Pulmonary artery endothelial cell (primary cell): ENCODE results near the gene CALY. TPM values are rescaled to one million over a fixed set of nuclear protein-coding genes. Genes with fewer than 3 reads are reported as not detected.
A peak's percentile ranks its signal among the peaks of the same experiment; 100 is the strongest.

ENCODE experiments used
- DNase-seq: peaks from one replicate; pipeline ENCODE4 v3.0.0-alpha.2; 2011; ENCODE audit warnings: low read depth, low spot score
- total RNA-seq: library from RNA; depleted of rRNA; stranded (reverse); fragments of >200 nt; gene quantifications from 2 replicates; pipeline ENCODE4 v1.2.3, GENCODE V29; 2014

The CALY gene
- total RNA-seq, 1 donor from 2014 or later: not detected

- peak; percentile 30 for DNase-seq
Measured at GRCh38 chr10:133292919-133293809, 43.5 kb downstream of the CALY start.

- no peak for DNase-seq
Measured at GRCh38 chr10:133289761-133290160, 46.9 kb downstream of the CALY start.

- no peak for DNase-seq
Measured at GRCh38 chr10:133287832-133288500, 48.7 kb downstream of the CALY start.

- no peak for DNase-seq
Measured at GRCh38 chr10:133286366-133286765, 50.3 kb downstream of the CALY start.

- DNase-seq: no peak
Measured at GRCh38 chr10:133285217-133285616, 51.5 kb downstream of the CALY start.

- DNase-seq: no peak
Measured at GRCh38 chr10:133283931-133284330, 52.8 kb downstream of the CALY start.

GRCh38 chr10:133282846-133283390 lies 53.8 kb downstream of the CALY start:
- DNase-seq: no peak

- DNase-seq: no peak
Measured at GRCh38 chr10:133281628-133282372, 54.9 kb downstream of the CALY start.

- DNase-seq: no peak
Measured at GRCh38 chr10:133281084-133281483, 55.6 kb downstream of the CALY start.

- DNase-seq: no peak
Measured at GRCh38 chr10:133280391-133281059, 56.2 kb downstream of the CALY start.

GRCh38 chr10:133279326-133280226 lies 57.1 kb downstream of the CALY start:
- DNase-seq: no peak

GRCh38 chr10:133278577-133279265 lies 58.0 kb downstream of the CALY start:
- DNase-seq: no peak

GRCh38 chr10:133277993-133278576 lies 58.6 kb downstream of the CALY start:
- no peak for DNase-seq

GRCh38 chr10:133277277-133277992 lies 59.3 kb downstream of the CALY start:
- DNase-seq: no peak

GRCh38 chr10:133276435-133277201 lies 60.1 kb downstream of the CALY start, which contains the start of gene ADAM8:
Gene ADAM8, minus strand, starts transcription at chr10:133276868. Its CDS starts 51 bp downstream, at chr10:133276817.
- no peak for DNase-seq

GRCh38 chr10:133276100-133276434 lies 60.6 kb downstream of the CALY start:
- no peak for DNase-seq

- DNase-seq: no peak
Measured at GRCh38 chr10:133275684-133276092, 61.0 kb downstream of the CALY start.
